Measurements from ENCODE around the gene CISTR. TPM values are rescaled to one million over a fixed set of nuclear protein-coding genes. Genes with fewer than 3 reads are reported as not detected.

Gene CISTR
- total RNA-seq, 2 experiments from 2014 or later: not detected

- ATAC-seq (no peak), DNase-seq (no peak)
- H3K27ac Mint-ChIP-seq: no peak overlapping the region
- H3K36me3 Mint-ChIP-seq: no peaks in the 10 kb centered on the region
- no peaks in the 10 kb centered on the region for H3K9me3 Mint-ChIP-seq (ENCODE audit: low read depth)
- CTCF ChIA-PET: interaction anchor here (1.0 to 18.9 kb wide), 3 partner anchors 7 to 34 kb away, joined by 4 to 270 read pairs (median 8); no protein-coding TSS in a partner anchor
- H3K27me3 Mint-ChIP-seq: peaks cover 35% of the 10 kb centered on the region
- peaks cover 10% of the 10 kb centered on the region for H3K4me1 Mint-ChIP-seq
- no peak overlapping the region for H3K4me3 Mint-ChIP-seq
Observed at GRCh38 chr12:53736592-53736991, 15.2 kb downstream of the CISTR start.

- no peak overlapping the region for H3K27ac Mint-ChIP-seq
- H3K4me1 Mint-ChIP-seq: peaks cover 10% of the 10 kb centered on the region
- DNase-seq (no peak), ATAC-seq (no peak)
- no peak overlapping the region for H3K4me3 Mint-ChIP-seq
- no peaks in the 10 kb centered on the region for H3K9me3 Mint-ChIP-seq (ENCODE audit: low read depth)
- H3K27me3 Mint-ChIP-seq: peaks cover 37% of the 10 kb centered on the region
- no peaks in the 10 kb centered on the region for H3K36me3 Mint-ChIP-seq
- CTCF ChIA-PET: interaction anchor here (18.9 kb wide), 1 partner anchor 8 kb away, joined by 270 read pairs; no protein-coding TSS in a partner anchor
Observed at GRCh38 chr12:53735556-53735955, 16.2 kb downstream of the CISTR start.

- Mint-ChIP-seq H3K36me3 (no peaks in the 10 kb centered on the region), H3K9me3 (ENCODE audit: low read depth) (no peaks in the 10 kb centered on the region), H3K27ac (no peak overlapping the region), H3K27me3 (peaks cover 37% of the 10 kb centered on the region), H3K4me1 (peaks cover 10% of the 10 kb centered on the region), H3K4me3 (no peak overlapping the region)
- ATAC-seq (no peak), DNase-seq (no peak)
- CTCF ChIA-PET: interaction anchor here (1.1 to 18.9 kb wide), 2 partner anchors 9 to 22 kb away, joined by 4 to 270 read pairs; no protein-coding TSS in a partner anchor
Observed at GRCh38 chr12:53734425-53734824, 17.4 kb downstream of the CISTR start.

GRCh38 chr12:53733807-53734200 is 18.0 kb downstream of the CISTR start:
- Mint-ChIP-seq H3K27ac (no peak overlapping the region), H3K27me3 (peaks cover 37% of the 10 kb centered on the region), H3K4me3 (no peak overlapping the region), H3K9me3 (ENCODE audit: low read depth) (no peaks in the 10 kb centered on the region), H3K36me3 (no peaks in the 10 kb centered on the region), H3K4me1 (peaks cover 6% of the 10 kb centered on the region)
- CTCF ChIA-PET: interaction anchor here (1.1 to 18.9 kb wide), 2 partner anchors 9 to 23 kb away, joined by 4 to 270 read pairs; no protein-coding TSS in a partner anchor
- ATAC-seq (no peak), DNase-seq (no peak)

- Mint-ChIP-seq H3K27me3 (peaks cover 34% of the 10 kb centered on the region), H3K4me3 (no peak overlapping the region), H3K36me3 (no peaks in the 10 kb centered on the region), H3K4me1 (peaks cover 4% of the 10 kb centered on the region), H3K9me3 (ENCODE audit: low read depth) (no peaks in the 10 kb centered on the region), H3K27ac (no peak overlapping the region)
- DNase-seq (no peak), ATAC-seq (no peak)
- CTCF ChIA-PET: interaction anchor here (1.1 to 18.9 kb wide), 2 partner anchors 10 to 24 kb away, joined by 4 to 270 read pairs; no protein-coding TSS in a partner anchor
Observed at GRCh38 chr12:53733051-53733806, 18.6 kb downstream of the CISTR start.

GRCh38 chr12:53729644-53730043 is 22.1 kb downstream of the CISTR start:
- DNase-seq: no peak
- Mint-ChIP-seq H3K27me3 (peaks cover 9% of the 10 kb centered on the region), H3K4me1 (peaks cover 27% of the 10 kb centered on the region), H3K4me3 (no peak overlapping the region), H3K36me3 (no peaks in the 10 kb centered on the region), H3K27ac (no peak overlapping the region), H3K9me3 (ENCODE audit: low read depth) (no peaks in the 10 kb centered on the region)
- CTCF ChIA-PET: interaction anchor here (1.6 to 18.9 kb wide), 3 partner anchors 13 to 28 kb away, joined by 5 to 270 read pairs (median 10); no protein-coding TSS in a partner anchor
- ATAC-seq: no peak

GRCh38 chr12:53728206-53728605 is 23.6 kb downstream of the CISTR start:
- DNase-seq (no peak), ATAC-seq (no peak)
- no peaks in the 10 kb centered on the region for H3K36me3 Mint-ChIP-seq
- peak overlapping the region; percentile 87 for H3K4me3 Mint-ChIP-seq
- peaks cover 24% of the 10 kb centered on the region for H3K4me1 Mint-ChIP-seq
- H3K27ac Mint-ChIP-seq: peak overlapping the region; percentile 90
- CTCF ChIA-PET: interaction anchor here (2.1 to 18.9 kb wide), 4 partner anchors 15 to 52 kb away, joined by 10 to 270 read pairs (median 14); partner anchors contain the start of gene ATP5MC2
- peaks cover 6% of the 10 kb centered on the region for H3K27me3 Mint-ChIP-seq
- no peaks in the 10 kb centered on the region for H3K9me3 Mint-ChIP-seq (ENCODE audit: low read depth)

GRCh38 chr12:53727310-53728041 is 24.3 kb downstream of the CISTR start, which contains the start of gene CALCOCO1:
Gene CALCOCO1 (minus strand): TSS chr12:53727452. CDS start chr12:53725242, 2,210 bp downstream.
- Mint-ChIP-seq H3K27me3 (peaks cover 2% of the 10 kb centered on the region), H3K27ac (peak within 1 kb of the TSS; percentile 90), H3K4me3 (peak within 1 kb of the TSS; percentile 87), H3K36me3 (no peaks in the 10 kb centered on the region), H3K4me1 (peaks cover 26% of the 10 kb centered on the region), H3K9me3 (ENCODE audit: low read depth) (no peaks in the 10 kb centered on the region)
- CTCF ChIA-PET: interaction anchor here (1.4 to 18.9 kb wide), 5 partner anchors 16 to 51 kb away, joined by 7 to 270 read pairs (median 14); partner anchors contain the start of gene ATP5MC2
- peak; percentile 98 for ATAC-seq
- peak; percentile 99 for DNase-seq

GRCh38 chr12:53726946-53727309 is 24.9 kb downstream of the CISTR start:
- ATAC-seq (no peak), DNase-seq (no peak)
- peaks cover 2% of the 10 kb centered on the region for H3K27me3 Mint-ChIP-seq
- peak overlapping the region; percentile 90 for H3K27ac Mint-ChIP-seq
- H3K4me1 Mint-ChIP-seq: peaks cover 26% of the 10 kb centered on the region
- no peaks in the 10 kb centered on the region for H3K36me3 Mint-ChIP-seq
- H3K4me3 Mint-ChIP-seq: peak overlapping the region; percentile 87
- CTCF ChIA-PET: interaction anchor here (1.4 to 18.9 kb wide), 4 partner anchors 16 to 51 kb away, joined by 7 to 270 read pairs (median 14); partner anchors contain the start of gene ATP5MC2
- H3K9me3 Mint-ChIP-seq (ENCODE audit: low read depth): no peaks in the 10 kb centered on the region

- Mint-ChIP-seq H3K4me3 (peak overlapping the region; percentile 87), H3K9me3 (ENCODE audit: low read depth) (no peaks in the 10 kb centered on the region), H3K4me1 (peaks cover 26% of the 10 kb centered on the region), H3K27me3 (peaks cover 2% of the 10 kb centered on the region), H3K36me3 (no peaks in the 10 kb centered on the region), H3K27ac (peak overlapping the region; percentile 90)
- peak; percentile 24 for ATAC-seq
- peak; percentile 59 for DNase-seq
- CTCF ChIA-PET: interaction anchor here (1.4 to 18.9 kb wide), 4 partner anchors 17 to 50 kb away, joined by 7 to 270 read pairs (median 14); partner anchors contain the start of gene ATP5MC2
Observed at GRCh38 chr12:53726341-53726740, 25.4 kb downstream of the CISTR start.

GRCh38 chr12:53725824-53726223 is 26.0 kb downstream of the CISTR start:
- Mint-ChIP-seq H3K27ac (peak overlapping the region; percentile 90), H3K9me3 (ENCODE audit: low read depth) (no peaks in the 10 kb centered on the region), H3K4me3 (no peak overlapping the region), H3K36me3 (peaks cover 2% of the 10 kb centered on the region), H3K27me3 (peaks cover under 1% of the 10 kb centered on the region), H3K4me1 (peaks cover 26% of the 10 kb centered on the region)
- CTCF ChIA-PET: interaction anchor here (1.4 to 18.9 kb wide), 3 partner anchors 17 to 50 kb away, joined by 7 to 270 read pairs (median 15); partner anchors contain the start of gene ATP5MC2
- ATAC-seq (no peak), DNase-seq (no peak)

- ATAC-seq: no peak
- Mint-ChIP-seq H3K27me3 (no peaks in the 10 kb centered on the region), H3K4me3 (no peak overlapping the region), H3K9me3 (ENCODE audit: low read depth) (no peaks in the 10 kb centered on the region), H3K27ac (no peak overlapping the region), H3K36me3 (peaks cover 2% of the 10 kb centered on the region), H3K4me1 (peaks cover 18% of the 10 kb centered on the region)
- CTCF ChIA-PET: interaction anchor here (0.6 to 18.9 kb wide), 6 partner anchors 19 to 979 kb away, joined by 3 to 270 read pairs (median 4); partner anchors contain the start of gene ATP5MC2
- DNase-seq: no peak
Observed at GRCh38 chr12:53722450-53723041, 29.2 kb downstream of the CISTR start.
